Fibroblast of lung (primary cell): ENCODE results near the gene TMEM236.

Source experiments
- CTCF ChIP-seq, 2 donors: IDR thresholded peaks in 1 of 2; conservative IDR thresholded peaks in 1 of 2; 1 replicate in 1 of 2; 2 replicates in 1 of 2; pipeline ENCODE4 v1.5.1; 2011 to 2012; ENCODE audit warnings: low read length in 2 of 2, control low read depth in 1 of 2, inconsistent platforms in 1 of 2, low read depth in 1 of 2, mild to moderate bottlenecking in 1 of 2
- EZH2 ChIP-seq: IDR thresholded peaks from 2 replicates; pipeline ENCODE4 v1.5.1; 2012; ENCODE audit warnings: low read length, control low read depth, mild to moderate bottlenecking; ENCODE audit errors: missing control alignments

- TF ChIP-seq CTCF (conservative IDR thresholded peaks at IDR 0.05 in 1 of 2, IDR thresholded peaks at IDR 0.05 in 1 of 2; ENCODE audit: low read depth in 1 of 2, low read length in 2 of 2) (no peak), EZH2 (no peak)
Measured at GRCh38 chr10:17716161-17716560, 35.8 kb upstream of the TMEM236 start.
